HEK293T (cell line): ENCODE results near the gene ACTR3.

Experiments
- BHLHE40 ChIP-seq: fragments of 450-650 bp; IDR thresholded peaks from 2 replicates; pipeline ENCODE4 v1.6.1; 2016; ENCODE audit warnings: mild to moderate bottlenecking, moderate library complexity, borderline replicate concordance
- FOXA1 ChIP-seq: fragments of 450-650 bp; IDR thresholded peaks from 2 replicates; pipeline ENCODE4 v1.6.1; 2016; ENCODE audit warnings: mild to moderate bottlenecking
- FOXK2 ChIP-seq: fragments of 450-650 bp; IDR thresholded peaks from 2 replicates; pipeline ENCODE4 v1.6.1; 2016; ENCODE audit warnings: mild to moderate bottlenecking
- FOXM1 ChIP-seq: fragments of 450-650 bp; IDR thresholded peaks from 2 replicates; pipeline ENCODE4 v1.6.1; 2017; ENCODE audit warnings: mild to moderate bottlenecking, borderline replicate concordance
- HDGF ChIP-seq: fragments of 450-650 bp; IDR thresholded peaks from 2 replicates; pipeline ENCODE4 v1.6.1; 2017; ENCODE audit warnings: antibody characterized with exemption, borderline replicate concordance
- L3MBTL2 ChIP-seq: fragments of 450-650 bp; conservative IDR thresholded peaks from 2 replicates; pipeline ENCODE4 v1.6.1; 2016; ENCODE audit warnings: mild to moderate bottlenecking
- SP1 ChIP-seq: fragments of 450-650 bp; IDR thresholded peaks from 2 replicates; pipeline ENCODE4 v1.6.1; 2017
- SUZ12 ChIP-seq: fragments of 450-650 bp; IDR thresholded peaks from 2 replicates; pipeline ENCODE4 v1.6.1; 2016; ENCODE audit warnings: mild to moderate bottlenecking
- TARDBP ChIP-seq: fragments of 450-650 bp; IDR thresholded peaks from 2 replicates; pipeline ENCODE4 v1.6.1; 2016
- ZNF384 ChIP-seq: fragments of 450-650 bp; IDR thresholded peaks from 2 replicates; pipeline ENCODE4 v1.6.1; 2016

GRCh38 chr2:113925884-113926283, 36.0 kb downstream of the ACTR3 start:
- TF ChIP-seq TARDBP (no peak), SUZ12 (no peak), SP1 (no peak), FOXM1 (no peak), BHLHE40 (no peak), HDGF (no peak), ZNF384 (no peak), FOXA1 (no peak), FOXK2 (no peak), L3MBTL2 (no peak)
